ENCODE measurements around the gene OMP. TPM values are rescaled to one million over a fixed set of nuclear protein-coding genes. Genes with fewer than 3 reads are reported as not detected.

The OMP gene, protein sequence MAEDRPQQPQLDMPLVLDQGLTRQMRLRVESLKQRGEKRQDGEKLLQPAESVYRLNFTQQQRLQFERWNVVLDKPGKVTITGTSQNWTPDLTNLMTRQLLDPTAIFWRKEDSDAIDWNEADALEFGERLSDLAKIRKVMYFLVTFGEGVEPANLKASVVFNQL
- not detected in 5 replicates for total RNA-seq (2022; extraction: Qiagen RNA extraction; ENCODE audit: low read depth)

GRCh38 chr11:77102246-77103210, at the start of gene OMP:
Gene OMP, plus strand, starts transcription at chr11:77102840. Its CDS starts 0 bp downstream, at chr11:77102840.

DNA sequence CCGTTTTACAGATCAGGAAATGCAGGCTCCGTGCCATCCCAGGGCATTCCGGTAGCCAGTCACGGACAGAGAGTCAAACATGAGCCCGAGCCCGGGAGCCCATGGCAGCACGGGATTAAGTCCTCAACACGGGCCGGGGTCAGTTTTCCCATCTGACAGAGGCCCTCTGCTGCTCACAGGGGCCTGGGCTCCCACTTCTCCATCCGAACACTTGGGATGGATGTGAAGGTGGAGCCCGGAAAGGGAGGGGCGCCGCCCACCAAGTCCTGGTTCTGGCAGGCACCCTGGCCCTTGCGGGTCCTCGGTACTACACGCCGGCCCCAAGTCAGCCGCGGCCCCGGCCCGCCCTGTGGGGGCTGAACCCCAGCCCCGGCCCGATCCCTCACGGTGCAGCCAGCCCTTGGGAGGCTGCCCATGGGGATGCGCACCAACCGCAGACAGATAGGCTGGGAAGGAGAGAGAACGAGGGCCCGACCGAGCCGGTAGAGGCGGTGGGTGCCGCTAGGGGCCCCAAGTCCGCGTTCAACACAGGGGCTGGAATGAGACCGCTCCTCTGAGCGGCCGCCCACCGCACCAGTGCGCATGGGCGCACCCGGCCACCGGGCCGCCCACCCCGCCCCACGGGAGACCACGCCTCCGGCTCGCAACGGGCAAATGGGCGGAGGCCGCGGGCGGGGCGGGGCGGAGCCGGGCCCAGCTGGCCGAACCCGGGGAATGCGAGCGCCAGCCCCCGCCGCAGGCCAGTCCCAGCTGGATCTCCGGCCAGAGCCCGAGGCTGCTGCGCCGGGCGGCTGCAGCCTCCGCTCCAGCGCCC, 36.2 kb upstream of the OMP start, which contains the start of gene CAPN5:
CAPN5 (plus strand) TSS at position 743 of the 814 bp plus-strand sequence. CDS start 17,916 bp downstream, outside the sequence.

GRCh38 chr11:77127920-77128691, 25.5 kb downstream of the OMP start, which contains the start of gene MYO7A:
Gene MYO7A, plus strand, starts transcription at chr11:77128246. Its CDS starts 2,389 bp downstream, at chr11:77130635.

Other genes with a start within 250 kb of the OMP start
- 15.8 to 18.7 TPM (median 16.6 TPM) in 5 replicates for gene ACER3, start 241.9 kb upstream of the OMP start, total RNA-seq (2022; extraction: Qiagen RNA extraction; ENCODE audit: low read depth)
- 0.12 to 0.16 TPM (median 0.14 TPM) in 3 of 5 replicates, not detected in the others for gene B3GNT6, start 68.4 kb upstream of the OMP start, total RNA-seq (2022; extraction: Qiagen RNA extraction; ENCODE audit: low read depth)
- gene CAPN5, start 35.9 kb upstream of the OMP start, total RNA-seq (2022; extraction: Qiagen RNA extraction; ENCODE audit: low read depth) = 6.4 to 10.0 TPM (median 7.2 TPM) in 5 replicates
- 1.1 to 1.4 TPM (median 1.2 TPM) in 5 replicates for gene MYO7A, start 25.4 kb downstream of the OMP start, total RNA-seq (2022; extraction: Qiagen RNA extraction; ENCODE audit: low read depth)
- gene GDPD4, start 198.8 kb downstream of the OMP start, total RNA-seq (2022; extraction: Qiagen RNA extraction; ENCODE audit: low read depth) = not detected in 5 replicates